Left ventricle myocardium inferior (tissue), 1 donor: ENCODE measurements around the gene RAPGEF1. TPM values are rescaled to one million over a fixed set of nuclear protein-coding genes. Genes with fewer than 3 reads are reported as not detected.

Experiments used
- DNase-seq: peaks from one replicate; pipeline ENCODE4 v3.0.0-alpha.2; 2020
- H3K27ac ChIP-seq: fragments of 200-600 bp; replicated peaks from 2 replicates; pipeline ENCODE4 v1.8.0; 2021
- H3K27me3 ChIP-seq: fragments of 200-600 bp; 2 replicates; pipeline ENCODE4 v1.8.0; 2021; ENCODE audit warnings: low read depth
- H3K36me3 ChIP-seq: fragments of 200-600 bp; 2 replicates; pipeline ENCODE4 v1.8.0; 2021
- H3K4me1 ChIP-seq: fragments of 200-600 bp; 2 replicates; pipeline ENCODE4 v1.8.0; 2021
- H3K4me3 ChIP-seq: fragments of 200-600 bp; 2 replicates; pipeline ENCODE4 v1.8.0; 2021; ENCODE audit warnings: mild to moderate bottlenecking, moderate library complexity
- H3K9me3 ChIP-seq: fragments of 200-600 bp; replicated peaks from 2 replicates; pipeline ENCODE4 v1.8.0; 2021
- CTCF ChIP-seq: fragments of 200-600 bp; IDR thresholded peaks from 2 replicates; pipeline ENCODE4 v1.8.0; 2021; ENCODE audit warnings: antibody characterized with exemption, mild to moderate bottlenecking, borderline replicate concordance
- intact Hi-C: fragments of 100-400 bp; cut with micrococcal nuclease; formaldehyde crosslinking; loops from one replicate; pipeline ENCODE4 v1.11.0; 2022
- total RNA-seq: library from RNA; stranded (reverse); fragmentation: NEBNext Ultra II Directional; extraction: Animal tissue kit (Norgen Biotek cat#: 25700); gene quantifications from one replicate; pipeline ENCODE4 v1.2.1, GENCODE V29; 2021
- donor health status: DM: no; HTN: yes; CAD: no; lungs with severe emphysema.

RAPGEF1 gene
- total RNA-seq, 1 donor from 2014 or later, result 95.9 TPM

GRCh38 chr9:131781069-131781468 is 41.2 kb upstream of the RAPGEF1 start:
- Histone ChIP-seq H3K9me3 (peaks cover 11% of the 10 kb centered on the region), H3K4me3 (no peak overlapping the region), H3K27me3 (peaks cover 59% of the 10 kb centered on the region), H3K27ac (no peak overlapping the region), H3K4me1 (no peaks in the 10 kb centered on the region), H3K36me3 (no peaks in the 10 kb centered on the region)
- TF ChIP-seq CTCF, result no peak
- DNase-seq, result no peak
- intact Hi-C loops, result no loop called here

- no peak overlapping the region for H3K27ac ChIP-seq
- H3K4me3 ChIP-seq, result no peak overlapping the region
- intact Hi-C loops, result loop anchor here (10.0 kb wide), 1 partner anchor 458 kb away; no protein-coding TSS in a partner anchor
- no peak for TF ChIP-seq CTCF
- no peaks in the 10 kb centered on the region for H3K36me3 ChIP-seq
- peaks cover 45% of the 10 kb centered on the region for H3K27me3 ChIP-seq
- H3K4me1 ChIP-seq, result no peaks in the 10 kb centered on the region
- no peak for DNase-seq
- H3K9me3 ChIP-seq, result no peaks in the 10 kb centered on the region
Observed at GRCh38 chr9:131776473-131776872, 36.6 kb upstream of the RAPGEF1 start.

DNA sequence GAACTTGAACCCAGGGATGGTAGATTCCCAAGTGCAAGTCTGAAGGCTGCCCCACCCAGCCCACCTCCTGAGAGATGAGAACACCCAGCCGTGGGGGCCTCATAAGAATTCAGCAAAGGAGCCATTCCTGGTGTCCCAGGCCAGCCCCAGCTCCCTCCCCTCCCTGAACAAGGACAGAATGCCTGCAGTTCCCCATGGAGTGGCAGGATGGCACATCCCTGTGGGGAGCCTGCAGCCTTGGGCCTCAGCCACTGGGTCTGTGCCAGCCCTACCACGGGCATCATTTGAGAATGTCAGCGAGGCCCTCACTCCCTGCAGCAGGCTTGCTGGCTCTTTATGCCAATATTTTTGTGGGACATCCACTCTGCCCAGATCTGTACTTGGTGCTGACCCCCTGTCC is 36.2 kb upstream of the RAPGEF1 start:
- Histone ChIP-seq H3K9me3 (no peaks in the 10 kb centered on the region), H3K27me3 (peaks cover 43% of the 10 kb centered on the region), H3K27ac (no peak overlapping the region), H3K4me3 (no peak overlapping the region), H3K36me3 (no peaks in the 10 kb centered on the region), H3K4me1 (no peaks in the 10 kb centered on the region)
- no peak for TF ChIP-seq CTCF
- DNase-seq, result no peak
- intact Hi-C loops, result loop anchor here (10.0 kb wide), 1 partner anchor 459 kb away; no protein-coding TSS in a partner anchor

GRCh38 chr9:131774636-131775035 is 34.8 kb upstream of the RAPGEF1 start:
- intact Hi-C loops, result loop anchor here (10.0 kb wide), 1 partner anchor 460 kb away; no protein-coding TSS in a partner anchor
- Histone ChIP-seq H3K4me3 (no peak overlapping the region), H3K27ac (no peak overlapping the region), H3K36me3 (no peaks in the 10 kb centered on the region), H3K27me3 (peaks cover 43% of the 10 kb centered on the region), H3K4me1 (no peaks in the 10 kb centered on the region), H3K9me3 (no peaks in the 10 kb centered on the region)
- no peak for TF ChIP-seq CTCF
- DNase-seq, result no peak

GRCh38 chr9:131773911-131774379 is 34.1 kb upstream of the RAPGEF1 start:
- no peak overlapping the region for H3K4me3 ChIP-seq
- TF ChIP-seq CTCF, result no peak
- intact Hi-C loops, result loop anchor here (10.0 kb wide), 1 partner anchor 461 kb away; no protein-coding TSS in a partner anchor
- no peaks in the 10 kb centered on the region for H3K9me3 ChIP-seq
- H3K36me3 ChIP-seq, result no peaks in the 10 kb centered on the region
- DNase-seq, result no peak
- no peaks in the 10 kb centered on the region for H3K4me1 ChIP-seq
- H3K27me3 ChIP-seq, result peaks cover 44% of the 10 kb centered on the region
- no peak overlapping the region for H3K27ac ChIP-seq
